OCI-LY3 (cell line): ENCODE measurements around the gene ERC1.

Experiments used
- H2AFZ ChIP-seq: fragments of 200-600, 300-600 bp; shearing (Covaris generic); 2 replicates; pipeline ENCODE4 v1.6.0; 2014; ENCODE audit warnings: antibody characterized with exemption, low read depth, low read length
- H3K27ac ChIP-seq: fragments of 200-600, 300-600 bp; sonication (generic); 2 replicates; pipeline ENCODE4 v1.5.1; 2014; ENCODE audit warnings: mild to moderate bottlenecking, low read length, moderate library complexity, mixed read lengths
- H3K27me3 ChIP-seq: fragments of 200-600, 300-600 bp; sonication (generic); 2 replicates; pipeline ENCODE4 v1.6.1; 2014; ENCODE audit warnings: low read depth, low read length, mixed read lengths
- H3K36me3 ChIP-seq: fragments of 200-600, 300-600 bp; sonication (generic); replicated peaks from 2 replicates; pipeline ENCODE3; 2014; ENCODE audit warnings: low read depth, low read length, mixed read lengths
- H3K4me1 ChIP-seq: fragments of 300-600, 200-600 bp; sonication (generic); 2 replicates; pipeline ENCODE4 v1.6.1; 2014; ENCODE audit warnings: low read length, mixed read lengths
- H3K4me2 ChIP-seq: fragments of 200-600, 300-600 bp; sonication (generic); 2 replicates; pipeline ENCODE4 v1.6.1; 2014; ENCODE audit warnings: low read length, mixed read lengths
- H3K4me3 ChIP-seq: fragments of 300-600, 200-600 bp; sonication (generic); 2 replicates; pipeline ENCODE4 v1.5.1; 2014; ENCODE audit warnings: antibody characterized with exemption, mild to moderate bottlenecking, low read length, moderate library complexity
- H3K79me2 ChIP-seq: fragments of 300-600, 200-600 bp; shearing (Covaris generic); 2 replicates; pipeline ENCODE4 v1.6.1; 2014; ENCODE audit warnings: mild to moderate bottlenecking, low read length, mixed read lengths
- H3K9ac ChIP-seq: fragments of 300-600, 200-600 bp; shearing (Covaris generic); 2 replicates; pipeline ENCODE4 v1.6.0; 2014; ENCODE audit warnings: mild to moderate bottlenecking, low read length, moderate library complexity
- H3K9me3 ChIP-seq: fragments of 200-600, 300-600 bp; shearing (Covaris generic); 2 replicates; pipeline ENCODE4 v1.6.1; 2014; ENCODE audit warnings: low read length, mixed read lengths; ENCODE audit not compliant: insufficient read depth
- H4K20me1 ChIP-seq: fragments of 200-600, 300-600 bp; sonication (generic); 2 replicates; pipeline ENCODE4 v1.6.1; 2016; ENCODE audit warnings: low read length, mixed read lengths; ENCODE audit not compliant: insufficient read depth
- EZH2phosphoT487 ChIP-seq: fragments of 200-600 bp; shearing (Covaris generic); IDR thresholded peaks from 2 replicates; pipeline ENCODE4 v1.6.1; 2018; ENCODE audit warnings: antibody characterized with exemption, mixed run types, low read depth
- TF ChIP-seq, protein P1 (sequence below): fragments of 200-600, 300-600 bp; sonication (generic); IDR thresholded peaks from 2 replicates; pipeline ENCODE4 v1.5.1; 2014; ENCODE audit warnings: antibody characterized with exemption, low read length, low read depth

ERC1 gene

DNA sequence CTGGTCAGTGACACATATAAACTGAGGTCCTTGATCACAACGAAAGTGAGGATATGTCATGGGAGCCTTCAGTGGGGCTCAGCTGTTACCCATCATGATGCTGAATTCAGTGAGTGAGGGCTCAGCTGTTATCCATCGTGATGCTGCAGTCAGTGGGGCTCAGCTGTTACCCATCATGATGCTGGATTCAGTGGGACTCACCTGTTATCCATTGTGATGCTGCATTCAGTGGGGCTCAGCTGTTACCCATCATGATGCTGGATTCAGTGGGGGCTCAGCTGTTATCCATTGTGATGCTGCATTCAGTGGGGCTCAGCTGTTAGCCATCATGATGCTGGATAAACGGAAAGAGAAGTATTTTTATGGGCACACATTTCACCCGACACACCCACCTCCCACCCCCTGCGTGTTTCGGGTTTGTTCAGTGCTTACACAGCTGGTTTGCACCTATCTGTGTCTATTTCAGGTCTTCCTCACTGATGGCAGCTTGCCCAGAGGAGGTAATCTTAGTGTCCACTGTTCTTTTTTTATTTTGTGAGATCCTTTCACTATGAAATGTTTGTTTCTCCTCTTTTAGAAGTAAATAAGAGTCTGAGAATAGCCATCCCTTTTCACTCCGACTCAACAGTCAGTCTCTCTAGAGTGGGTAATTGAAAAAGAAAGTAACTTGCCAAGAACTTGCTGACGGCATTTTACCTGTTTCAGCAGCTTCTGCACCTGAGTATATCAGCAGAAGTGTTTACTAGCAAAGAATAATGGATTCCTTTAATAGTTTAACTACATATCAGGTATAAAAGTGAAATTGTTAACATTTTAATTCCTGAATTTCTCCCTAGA is 183.0 kb downstream of the ERC1 start:
- Histone ChIP-seq H4K20me1 (no peaks in the 10 kb centered on the region), H3K36me3 (no peaks in the 10 kb centered on the region), H3K9me3 (no peaks in the 10 kb centered on the region), H3K4me1 (no peaks in the 10 kb centered on the region), H3K79me2 (no peaks in the 10 kb centered on the region), H3K9ac (no peak overlapping the region), H3K27me3 (no peaks in the 10 kb centered on the region), H3K27ac (no peak overlapping the region), H3K4me3 (no peak overlapping the region), H2AFZ (no peak overlapping the region), H3K4me2 (no peak overlapping the region)
- no peak for TF ChIP-seq EZH2phosphoT487
- TF ChIP-seq, protein P1, sequence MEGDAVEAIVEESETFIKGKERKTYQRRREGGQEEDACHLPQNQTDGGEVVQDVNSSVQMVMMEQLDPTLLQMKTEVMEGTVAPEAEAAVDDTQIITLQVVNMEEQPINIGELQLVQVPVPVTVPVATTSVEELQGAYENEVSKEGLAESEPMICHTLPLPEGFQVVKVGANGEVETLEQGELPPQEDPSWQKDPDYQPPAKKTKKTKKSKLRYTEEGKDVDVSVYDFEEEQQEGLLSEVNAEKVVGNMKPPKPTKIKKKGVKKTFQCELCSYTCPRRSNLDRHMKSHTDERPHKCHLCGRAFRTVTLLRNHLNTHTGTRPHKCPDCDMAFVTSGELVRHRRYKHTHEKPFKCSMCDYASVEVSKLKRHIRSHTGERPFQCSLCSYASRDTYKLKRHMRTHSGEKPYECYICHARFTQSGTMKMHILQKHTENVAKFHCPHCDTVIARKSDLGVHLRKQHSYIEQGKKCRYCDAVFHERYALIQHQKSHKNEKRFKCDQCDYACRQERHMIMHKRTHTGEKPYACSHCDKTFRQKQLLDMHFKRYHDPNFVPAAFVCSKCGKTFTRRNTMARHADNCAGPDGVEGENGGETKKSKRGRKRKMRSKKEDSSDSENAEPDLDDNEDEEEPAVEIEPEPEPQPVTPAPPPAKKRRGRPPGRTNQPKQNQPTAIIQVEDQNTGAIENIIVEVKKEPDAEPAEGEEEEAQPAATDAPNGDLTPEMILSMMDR, result no peak

DNA sequence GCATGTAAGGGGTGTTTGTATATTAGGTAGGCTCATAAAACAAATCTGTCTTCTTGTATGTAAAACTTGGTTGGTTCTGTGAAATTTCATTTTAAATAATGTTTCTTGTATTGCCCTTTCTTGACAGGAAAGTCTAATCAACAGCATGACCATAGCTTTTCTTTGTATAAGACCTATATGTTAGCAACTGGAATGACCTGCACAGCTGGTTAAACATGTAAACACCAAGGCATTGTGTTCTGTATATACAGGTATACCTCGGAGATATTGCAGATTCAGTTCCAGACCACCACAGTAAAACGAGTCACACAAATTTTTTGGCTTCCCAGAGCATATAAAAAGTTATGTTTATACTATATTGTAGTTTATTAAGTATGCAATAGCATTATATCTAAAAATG is 183.6 kb downstream of the ERC1 start:
- H3K79me2 ChIP-seq, result no peaks in the 10 kb centered on the region
- TF ChIP-seq, protein P1, result no peak
- TF ChIP-seq EZH2phosphoT487, result no peak
- no peaks in the 10 kb centered on the region for H4K20me1 ChIP-seq
- H3K9ac ChIP-seq, result no peak overlapping the region
- H3K4me1 ChIP-seq, result no peaks in the 10 kb centered on the region
- H3K36me3 ChIP-seq, result no peaks in the 10 kb centered on the region
- no peak overlapping the region for H2AFZ ChIP-seq
- no peaks in the 10 kb centered on the region for H3K9me3 ChIP-seq
- no peak overlapping the region for H3K27ac ChIP-seq
- H3K4me3 ChIP-seq, result no peak overlapping the region
- no peaks in the 10 kb centered on the region for H3K27me3 ChIP-seq
- no peak overlapping the region for H3K4me2 ChIP-seq

DNA sequence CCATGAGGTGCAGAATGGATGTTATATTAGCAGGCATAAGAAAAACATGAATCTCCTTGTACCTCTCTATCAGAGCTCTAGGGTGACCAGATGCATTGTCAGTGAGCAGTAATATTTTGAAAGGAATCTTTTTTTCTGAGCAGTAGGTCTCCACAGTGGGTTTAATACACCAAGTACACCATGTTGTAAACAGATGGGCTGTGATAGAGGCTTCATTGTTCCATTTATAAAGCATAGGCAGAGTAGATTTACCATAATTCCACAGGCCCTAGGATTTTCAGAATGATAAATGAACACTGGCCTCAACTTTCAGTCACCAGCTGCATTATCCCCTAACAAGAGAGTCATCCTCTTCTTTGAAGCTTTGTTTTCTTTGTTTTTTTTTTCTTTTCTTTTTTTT is 185.2 kb downstream of the ERC1 start:
- Histone ChIP-seq H3K27me3 (no peaks in the 10 kb centered on the region), H3K4me1 (no peaks in the 10 kb centered on the region), H2AFZ (no peak overlapping the region), H3K27ac (no peak overlapping the region), H4K20me1 (no peaks in the 10 kb centered on the region), H3K9me3 (no peaks in the 10 kb centered on the region), H3K4me2 (no peak overlapping the region), H3K9ac (no peak overlapping the region), H3K36me3 (peaks cover 3% of the 10 kb centered on the region), H3K79me2 (no peaks in the 10 kb centered on the region), H3K4me3 (no peak overlapping the region)
- TF ChIP-seq EZH2phosphoT487, result no peak
- TF ChIP-seq, protein P1, result no peak

DNA sequence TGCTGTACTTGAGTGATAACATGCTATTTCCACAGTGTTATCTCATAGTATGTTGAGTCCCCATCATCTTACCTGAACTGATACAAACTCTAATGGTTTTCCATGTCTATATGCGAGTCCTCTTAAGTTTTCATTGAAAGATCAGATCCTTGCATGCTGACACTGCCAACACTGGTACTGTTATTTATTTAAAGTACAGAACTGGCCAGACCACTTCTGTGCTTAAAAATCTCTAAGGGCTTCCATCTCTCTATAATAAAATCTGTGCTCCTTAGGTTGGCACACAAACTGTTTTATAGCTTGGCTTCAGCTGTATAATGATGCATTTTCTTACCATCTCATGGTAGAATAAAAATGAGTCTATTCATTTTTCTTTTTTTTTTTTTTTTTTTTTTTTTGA is 188.1 kb downstream of the ERC1 start:
- no peak overlapping the region for H3K9ac ChIP-seq
- no peaks in the 10 kb centered on the region for H3K27me3 ChIP-seq
- H3K4me1 ChIP-seq, result no peaks in the 10 kb centered on the region
- H3K36me3 ChIP-seq, result peaks cover 3% of the 10 kb centered on the region
- no peak overlapping the region for H3K4me2 ChIP-seq
- no peak for TF ChIP-seq EZH2phosphoT487
- no peaks in the 10 kb centered on the region for H3K9me3 ChIP-seq
- no peaks in the 10 kb centered on the region for H4K20me1 ChIP-seq
- no peak overlapping the region for H3K27ac ChIP-seq
- H3K79me2 ChIP-seq, result no peaks in the 10 kb centered on the region
- no peak overlapping the region for H2AFZ ChIP-seq
- no peak overlapping the region for H3K4me3 ChIP-seq
